GM21528 (cell line): ENCODE data around the gene LBR.
"Not testable (repeated sequence)": the region's sequence is repeated elsewhere in the genome, so short reads cannot be mapped to it uniquely, and the experiment has no call there.

ENCODE experiments used
- ATAC-seq: cut with Tn5 transposase; IDR thresholded peaks from one replicate; pipeline ENCODE4 v1.9.1; 2021; ENCODE audit warnings: mild to moderate bottlenecking, moderate library complexity; ENCODE audit not compliant: unreplicated experiment, low FRiP score

LBR gene

DNA sequence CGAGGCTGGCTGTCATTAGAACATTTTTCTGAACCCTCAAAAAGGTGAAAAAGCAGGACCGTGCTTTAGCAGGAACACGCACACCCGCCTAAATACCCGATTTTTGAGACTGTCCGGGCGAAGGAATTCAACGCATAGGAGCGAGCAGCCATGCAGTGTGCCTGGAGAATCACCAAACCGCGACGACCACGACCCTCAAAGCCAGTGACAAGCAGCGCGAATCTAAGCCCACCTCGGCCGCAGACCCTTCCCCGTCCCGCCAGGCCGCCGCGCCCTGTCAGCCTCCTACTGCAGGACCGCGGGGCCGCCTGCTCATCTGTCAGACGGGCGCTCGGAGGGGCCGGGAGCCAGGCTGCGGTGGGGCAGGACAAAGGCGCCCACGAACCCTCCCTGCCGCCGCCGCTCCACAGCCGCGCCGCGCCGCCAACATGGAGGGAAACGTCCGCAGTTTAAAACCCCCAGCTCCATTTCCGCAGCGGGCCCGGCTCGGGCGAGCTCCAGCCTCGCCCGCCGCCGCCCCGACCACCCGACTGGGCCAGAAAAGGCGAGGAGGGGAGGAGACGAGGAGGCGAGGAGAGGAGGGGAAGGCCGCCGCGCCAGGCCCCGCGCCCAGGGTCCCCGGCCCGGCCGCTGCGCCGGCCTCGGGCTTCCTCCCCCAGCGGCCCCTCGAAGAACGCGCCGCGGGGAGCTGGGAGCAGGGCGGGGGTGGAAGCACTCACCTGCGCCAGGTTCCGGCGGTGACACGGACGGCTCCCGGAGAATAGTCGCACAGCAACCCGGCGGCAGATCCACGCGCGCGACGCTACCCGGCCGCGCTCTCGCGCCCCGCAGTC is at the start of gene LBR:
TSS of gene LBR (minus strand) at position 804 of the 833 bp plus-strand sequence. CDS start 3,963 bp downstream, outside the sequence.
- peak; percentile 43 for ATAC-seq

DNA sequence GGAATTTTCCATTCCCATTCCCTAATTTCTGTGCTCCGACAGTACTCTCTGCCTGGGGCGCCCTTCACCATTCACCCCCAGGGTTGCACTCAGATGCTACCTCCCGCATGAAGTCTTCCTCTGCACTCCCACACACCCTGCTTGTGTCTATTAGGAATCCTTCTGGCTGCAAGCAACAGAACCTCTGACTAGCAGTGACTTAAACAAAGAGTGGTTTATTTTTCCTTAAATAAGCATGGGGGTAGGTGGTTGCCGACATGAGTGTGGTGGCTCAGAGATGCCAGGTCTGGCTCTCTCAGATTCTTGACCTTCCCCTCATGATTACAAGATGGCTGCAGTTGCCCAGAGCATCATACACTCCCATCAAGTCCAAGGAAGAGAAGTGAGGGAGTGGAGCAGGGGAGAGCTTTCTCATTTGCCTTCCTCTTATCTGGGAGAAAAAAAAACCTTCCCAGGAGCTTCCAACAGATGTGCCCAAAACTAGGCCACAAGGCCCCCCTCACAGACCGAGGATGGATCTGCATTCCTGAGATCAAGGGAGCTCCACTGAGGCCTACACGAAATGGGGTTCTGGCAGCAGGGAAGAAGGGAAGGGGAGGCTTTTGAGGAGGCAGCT is 49.6 kb upstream of the LBR start:
- no peak for ATAC-seq

DNA sequence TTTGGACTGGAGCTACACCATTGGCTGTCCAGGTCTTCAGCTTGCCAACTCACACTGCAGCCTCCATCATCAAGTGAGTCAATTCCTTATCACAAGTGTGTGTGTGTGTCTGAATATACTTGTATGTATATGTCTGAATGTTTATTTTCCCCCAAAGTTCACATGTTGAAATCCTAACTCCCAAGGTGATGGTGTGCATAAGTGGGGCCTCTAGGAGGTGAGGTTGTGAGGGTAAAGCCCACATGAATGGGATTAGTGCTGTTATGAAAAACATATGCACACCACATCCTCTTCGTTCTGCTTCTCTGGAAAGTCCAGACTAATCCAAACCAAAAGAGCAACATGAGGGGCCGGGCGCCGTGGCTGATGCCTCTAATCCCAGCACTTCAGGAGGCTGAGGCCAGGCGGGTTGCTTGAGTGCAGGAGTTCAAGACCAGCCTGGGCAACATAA is 48.7 kb upstream of the LBR start:
- ATAC-seq, result no peak

DNA sequence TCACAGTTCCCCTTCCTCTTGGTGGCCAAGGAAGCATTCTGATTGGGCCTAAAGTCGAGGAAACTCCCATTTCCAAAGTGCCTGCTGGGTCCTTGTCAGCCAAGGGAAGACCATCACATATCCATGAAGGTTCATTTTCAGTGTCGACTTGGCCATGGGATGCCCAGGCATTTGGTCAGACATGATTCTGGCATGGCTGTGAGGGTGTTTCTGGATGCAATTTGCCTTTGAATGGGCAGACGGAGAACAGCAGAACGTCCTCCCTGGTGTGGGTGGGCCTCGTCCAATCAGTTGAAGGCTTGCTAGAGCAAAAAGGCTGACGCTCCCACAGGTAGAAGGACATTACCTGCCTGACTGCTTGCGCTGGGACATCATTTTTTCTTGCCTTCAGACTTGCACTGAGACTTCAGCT is 48.3 kb upstream of the LBR start:
- ATAC-seq, result no peak

DNA sequence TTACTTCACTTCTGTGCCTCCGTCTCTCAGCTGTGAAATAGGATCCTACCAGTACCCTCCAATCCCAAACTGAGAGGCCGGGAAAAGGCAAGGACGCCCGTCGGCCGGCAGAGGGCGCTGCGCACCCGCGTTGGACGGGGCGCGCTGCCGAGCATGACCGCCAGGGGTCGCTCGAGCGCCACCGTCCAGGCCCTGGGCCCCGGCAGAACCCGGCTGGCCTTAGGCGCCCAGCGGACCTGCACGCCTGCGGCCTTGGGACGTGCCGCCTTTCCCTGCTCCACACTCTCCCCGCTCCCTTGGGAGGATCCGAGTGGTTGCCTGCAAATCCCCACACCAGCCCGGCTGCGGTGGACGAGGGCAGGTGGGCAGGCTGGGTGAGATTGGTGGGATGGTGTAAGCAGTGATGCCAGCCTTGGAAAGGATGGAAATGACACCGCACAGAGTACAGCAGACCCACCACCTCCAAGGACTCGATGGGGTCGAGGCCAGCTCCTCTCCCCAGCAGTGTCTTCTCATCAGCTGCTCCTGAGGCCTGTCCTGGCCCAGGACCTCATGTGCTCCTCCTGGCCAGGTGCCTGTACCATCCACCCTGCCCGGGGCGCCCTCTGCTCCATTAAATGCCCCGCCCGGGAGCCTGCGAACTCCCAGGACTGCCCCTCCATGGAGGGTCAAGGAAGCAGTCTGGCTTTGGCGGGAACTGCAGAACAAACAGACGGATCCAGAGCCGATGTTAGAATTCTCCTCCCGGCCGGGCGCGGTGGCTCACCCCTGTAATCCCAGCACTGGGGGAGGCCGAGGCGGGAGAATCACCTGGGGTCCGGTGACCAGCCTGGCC is 47.4 kb upstream of the LBR start:
- peak; percentile 68 for ATAC-seq

DNA sequence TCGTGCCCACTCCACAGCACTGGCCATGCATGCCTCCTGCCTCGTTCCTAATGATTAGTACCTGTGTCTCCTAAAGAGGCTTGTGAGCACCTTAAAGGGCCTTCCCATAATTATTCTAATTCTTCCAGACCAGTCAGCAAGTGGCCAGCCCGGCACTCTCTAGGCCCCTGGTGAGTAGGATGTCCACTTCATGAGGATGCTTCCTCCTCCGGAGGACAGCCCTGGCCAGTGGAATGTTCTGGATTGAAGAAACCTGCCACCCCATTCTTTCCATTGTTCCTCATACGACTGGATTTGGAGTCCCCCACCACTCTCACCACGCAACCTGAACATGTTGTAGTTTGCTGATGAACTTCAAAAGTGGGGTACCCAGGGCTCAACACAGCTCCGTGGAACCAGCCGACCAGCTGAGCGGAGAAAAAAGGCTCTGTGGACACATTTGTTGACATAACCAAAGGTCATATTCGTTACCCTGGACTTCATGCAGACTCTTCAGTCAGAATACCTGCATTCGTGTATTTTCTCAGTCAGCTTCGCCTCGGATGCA is 46.7 kb upstream of the LBR start:
- ATAC-seq, result no peak

DNA sequence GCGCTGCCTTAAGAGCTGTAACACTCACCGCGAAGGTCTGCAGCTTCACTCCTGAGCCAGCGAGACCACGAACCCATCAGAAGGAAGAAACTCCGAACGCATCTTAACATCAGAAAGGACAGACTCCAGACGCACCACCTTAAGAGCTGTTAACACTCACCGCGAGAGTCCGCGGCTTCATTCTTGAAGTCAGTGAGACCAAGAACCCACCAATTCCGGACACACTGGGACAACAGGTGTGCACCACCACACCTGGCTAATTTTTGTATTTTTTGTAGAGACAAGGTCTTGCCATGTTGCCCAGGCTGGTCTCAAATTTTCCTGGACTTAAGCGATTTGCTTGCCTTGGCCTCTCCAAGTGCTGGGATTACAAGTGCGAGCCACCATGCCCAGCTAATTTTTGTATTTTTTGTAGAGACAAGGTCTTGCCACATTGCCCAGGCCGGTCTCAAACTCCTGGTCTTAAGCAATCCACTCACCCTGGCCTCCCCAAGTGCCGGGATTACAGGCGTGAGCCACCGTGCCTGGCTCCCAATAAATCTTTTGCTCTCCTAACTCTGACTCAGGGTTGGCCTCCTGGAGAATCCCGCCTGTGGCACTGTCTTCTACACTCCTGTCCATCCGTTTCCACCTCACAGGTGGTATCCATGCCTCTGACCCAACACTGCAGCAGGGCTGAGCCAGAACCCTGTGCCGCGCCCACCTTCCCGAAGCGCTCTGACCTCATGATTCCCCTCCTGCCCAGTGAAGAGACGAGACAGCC is 46.0 kb upstream of the LBR start:
- ATAC-seq, result not testable (repeated sequence)

DNA sequence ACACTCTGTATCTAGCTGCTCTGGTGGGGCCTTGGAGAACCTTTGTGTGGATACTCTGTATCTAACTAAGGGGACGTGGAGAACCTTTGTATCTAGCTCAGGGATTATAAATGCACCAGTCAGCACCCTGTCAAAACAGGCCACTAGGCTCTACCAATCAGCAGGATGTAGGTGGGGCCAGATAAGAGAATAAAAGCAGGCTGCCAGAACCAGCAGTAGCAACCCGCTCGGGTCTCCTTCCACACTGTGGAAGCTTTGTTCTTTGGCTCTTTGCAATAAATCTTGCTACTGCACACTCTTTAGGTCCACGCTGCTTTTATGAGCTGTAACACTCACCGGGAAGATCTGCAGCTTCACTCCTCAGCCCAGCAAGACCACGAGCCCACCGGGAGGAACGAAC is 45.4 kb upstream of the LBR start:
- ATAC-seq, result not testable (repeated sequence)

DNA sequence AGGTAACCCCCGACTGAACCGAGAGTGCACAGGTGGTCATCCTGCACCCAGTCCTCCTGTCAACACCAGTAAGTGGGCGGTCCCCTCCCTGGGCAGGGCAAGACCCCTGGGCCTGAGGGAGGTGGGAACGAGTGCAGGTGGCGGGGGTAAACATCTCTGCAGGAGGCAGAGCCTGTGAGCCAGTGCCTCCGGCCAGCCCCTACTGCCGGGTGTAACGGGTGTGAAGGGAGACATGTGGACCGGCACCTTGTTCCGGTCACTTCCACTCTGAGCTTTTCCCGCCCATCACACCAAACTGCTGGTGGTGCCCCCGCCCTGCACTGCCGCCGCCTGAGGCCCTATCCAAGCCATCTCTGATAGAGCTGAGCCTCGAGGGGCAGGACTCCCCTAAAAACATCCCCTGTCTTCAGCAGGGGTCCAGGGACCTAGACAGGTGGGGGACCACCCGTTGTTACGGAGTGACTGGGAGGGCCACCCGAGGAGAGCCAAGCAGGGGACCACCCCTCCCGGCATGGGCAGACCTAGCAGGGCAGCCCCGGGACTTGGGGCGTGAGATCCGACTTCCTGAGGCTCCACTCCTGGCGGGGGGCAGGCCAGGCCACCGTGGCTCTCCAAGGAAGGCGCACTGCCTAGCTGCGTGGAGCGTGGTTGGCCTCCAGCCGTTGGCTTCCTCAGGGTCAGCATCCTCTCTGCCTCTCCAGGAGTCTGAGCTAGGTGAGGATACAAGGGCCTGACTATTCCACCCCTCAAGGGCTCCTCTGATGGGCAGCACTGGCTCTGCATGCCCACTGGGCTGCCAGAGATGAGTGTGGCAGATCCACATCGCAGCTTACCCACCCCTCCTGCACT is 43.8 kb upstream of the LBR start:
- ATAC-seq, result no peak

DNA sequence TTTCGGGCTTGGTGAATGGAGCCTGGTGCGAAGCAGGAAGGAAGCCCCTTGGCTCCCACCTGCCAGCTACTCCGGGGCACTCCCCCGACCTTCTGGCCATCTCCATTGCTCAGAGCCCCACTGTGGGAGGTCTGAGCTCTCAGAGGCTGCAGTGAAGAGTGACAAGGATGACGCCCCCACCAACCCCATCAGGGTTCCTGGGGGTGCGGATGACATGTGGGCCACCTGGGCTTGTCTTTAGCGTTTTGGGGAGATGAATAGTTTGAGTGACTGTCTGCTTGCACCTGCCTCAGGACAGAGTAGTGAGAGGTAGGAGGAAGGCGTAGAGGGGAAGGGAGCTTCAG is 43.2 kb upstream of the LBR start:
- ATAC-seq, result no peak

DNA sequence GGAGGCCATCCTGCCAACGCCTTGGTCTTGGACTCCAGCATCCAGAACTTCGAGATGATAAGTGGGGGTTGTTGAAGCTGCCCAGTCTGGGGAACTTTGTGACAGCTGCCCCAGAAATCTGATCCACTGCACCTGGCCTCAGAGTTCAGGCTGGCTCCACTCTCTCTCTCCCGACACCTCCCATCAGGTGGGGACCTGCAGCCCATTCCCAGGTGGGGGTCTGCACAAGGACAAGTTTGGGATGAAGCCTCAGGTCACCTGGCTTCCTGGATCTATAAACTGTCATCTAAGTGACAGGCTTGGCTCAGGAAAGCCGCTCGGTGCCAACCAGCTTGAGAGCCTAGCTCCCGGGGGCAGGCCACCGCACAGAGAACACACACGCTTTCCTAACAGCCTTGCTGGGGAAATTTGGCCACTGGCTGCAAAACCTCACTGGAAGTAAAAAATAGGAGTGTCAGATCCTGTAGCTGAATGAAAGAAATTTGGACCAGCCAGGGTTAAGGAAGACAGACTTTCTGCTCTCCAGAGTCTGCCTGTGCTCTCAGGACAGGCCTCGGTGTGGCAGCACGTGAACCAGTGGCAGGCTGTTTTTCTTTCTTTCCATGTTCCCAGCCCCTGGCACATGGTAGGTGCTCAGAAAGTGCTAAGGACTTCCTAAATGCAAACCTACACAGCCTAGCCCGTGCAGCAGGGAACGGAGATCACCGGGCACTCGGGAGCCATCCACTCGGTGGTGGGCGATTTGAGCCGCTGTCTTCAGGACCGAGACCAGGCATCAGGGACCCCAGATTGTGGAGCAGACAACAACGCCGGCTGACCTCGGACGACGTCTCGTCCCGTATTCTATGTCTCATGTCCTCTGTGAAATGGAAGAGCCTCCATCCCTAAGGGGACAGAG is 42.6 kb upstream of the LBR start:
- no peak for ATAC-seq

DNA sequence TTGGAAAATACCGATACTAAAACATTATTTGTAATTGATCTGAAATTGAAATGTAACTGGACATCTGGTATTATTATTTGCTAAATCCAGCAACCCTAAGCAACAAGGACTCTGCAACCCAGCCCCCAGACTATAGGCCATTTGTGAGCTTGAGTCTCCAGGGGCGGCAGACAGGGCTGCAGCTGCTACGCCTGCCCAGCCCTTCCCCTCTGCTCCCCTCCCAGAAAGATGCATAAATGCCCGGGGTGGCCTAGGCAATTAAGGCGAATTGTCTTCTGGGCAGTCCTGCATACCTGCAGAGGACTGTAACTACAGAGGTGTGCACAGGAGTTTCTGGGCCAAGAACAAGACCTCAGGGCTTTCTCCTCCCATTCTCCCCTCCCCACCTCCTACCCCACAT is 41.2 kb upstream of the LBR start:
- ATAC-seq, result no peak

DNA sequence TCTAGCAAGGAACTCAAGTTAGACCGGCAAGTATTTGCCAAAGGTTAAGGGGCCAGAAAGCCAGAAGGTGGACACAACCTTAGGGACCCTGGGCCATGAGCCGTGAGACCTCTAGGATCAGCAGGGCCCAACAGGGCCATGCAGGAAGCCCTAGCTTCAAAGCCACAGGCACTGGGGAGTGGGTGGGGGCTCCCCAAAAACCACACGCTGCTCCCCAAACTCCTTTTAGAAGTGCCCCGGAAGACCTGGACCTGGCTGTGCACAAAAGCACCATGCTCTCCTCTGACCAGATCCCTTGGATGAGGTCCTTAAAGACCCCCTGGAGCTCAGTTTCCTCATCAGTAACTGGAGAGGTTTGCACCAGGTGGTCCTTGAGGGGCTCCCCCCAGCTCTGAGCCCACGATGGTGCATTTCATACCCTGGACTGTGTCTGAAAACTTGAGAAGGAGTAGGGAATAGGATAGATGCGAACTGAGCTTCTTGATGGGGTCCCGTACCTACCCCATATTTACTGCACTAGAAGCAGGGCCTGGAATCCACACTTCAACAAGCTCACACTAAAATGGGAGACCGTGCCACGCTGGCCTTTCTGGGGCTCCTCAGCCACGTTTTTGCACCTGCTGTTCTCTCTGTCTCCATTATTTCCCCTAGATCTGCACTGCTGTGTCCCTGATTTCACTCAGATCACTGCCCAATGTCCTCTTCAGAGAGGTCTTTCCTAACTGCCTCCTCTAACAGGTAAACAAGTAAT is 40.6 kb upstream of the LBR start:
- ATAC-seq, result no peak

DNA sequence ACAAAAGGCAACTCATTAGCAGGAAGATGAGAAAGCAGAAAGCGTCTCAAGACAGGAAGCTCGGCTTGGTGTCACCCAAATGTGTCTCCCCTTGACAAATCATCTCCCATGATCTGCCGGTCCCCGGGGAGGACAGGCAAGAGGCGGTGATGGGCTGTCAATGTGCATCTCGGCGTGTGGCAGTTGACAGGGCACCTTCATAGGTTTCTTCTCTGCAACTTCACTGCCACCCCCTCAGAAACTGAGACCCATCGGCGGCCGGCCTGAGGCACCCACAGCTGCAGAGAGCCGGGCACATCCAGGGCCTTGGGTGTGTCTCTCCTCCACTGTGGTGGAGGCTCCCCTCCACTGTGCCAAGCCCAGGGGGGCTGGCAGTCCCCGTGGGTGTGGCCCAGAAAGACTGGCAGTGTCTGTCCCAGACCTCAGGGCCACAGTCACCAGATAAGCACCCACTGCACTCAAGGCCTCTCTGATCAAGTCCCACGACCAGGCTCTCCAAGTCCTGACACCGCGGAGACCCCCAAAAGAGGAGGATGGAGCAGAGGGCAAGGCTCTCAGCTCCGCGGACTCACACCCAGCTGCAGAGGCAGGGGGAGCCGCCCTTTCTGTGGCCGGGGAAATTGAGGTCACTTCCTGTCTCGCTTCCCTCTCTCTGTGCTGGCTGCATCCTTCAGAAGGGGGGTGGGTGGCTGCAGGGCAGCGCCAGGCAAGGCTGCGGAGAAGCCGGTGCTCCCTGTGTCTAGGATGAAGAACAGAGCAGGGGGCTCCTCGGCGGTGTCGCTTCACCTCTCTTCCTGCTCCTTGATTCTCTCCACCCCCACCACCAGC is 39.6 kb upstream of the LBR start:
- peak; percentile 96 for ATAC-seq

DNA sequence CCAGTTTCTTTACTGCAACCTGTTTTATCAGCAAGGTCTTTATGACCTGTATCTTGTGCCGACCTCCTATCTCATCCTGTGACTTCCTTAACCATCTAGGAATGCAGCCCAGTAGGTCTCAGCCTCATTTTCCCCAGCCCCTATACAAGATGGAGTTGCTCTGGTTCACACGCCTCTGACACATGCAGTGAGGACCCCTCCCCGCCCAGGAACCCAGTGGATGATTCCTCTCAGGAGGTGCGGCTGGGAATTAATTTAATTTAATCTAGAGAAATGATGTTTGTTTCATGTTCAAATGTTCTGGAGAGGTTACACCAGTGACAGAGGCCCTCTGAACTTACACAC is 39.0 kb upstream of the LBR start:
- ATAC-seq, result no peak

DNA sequence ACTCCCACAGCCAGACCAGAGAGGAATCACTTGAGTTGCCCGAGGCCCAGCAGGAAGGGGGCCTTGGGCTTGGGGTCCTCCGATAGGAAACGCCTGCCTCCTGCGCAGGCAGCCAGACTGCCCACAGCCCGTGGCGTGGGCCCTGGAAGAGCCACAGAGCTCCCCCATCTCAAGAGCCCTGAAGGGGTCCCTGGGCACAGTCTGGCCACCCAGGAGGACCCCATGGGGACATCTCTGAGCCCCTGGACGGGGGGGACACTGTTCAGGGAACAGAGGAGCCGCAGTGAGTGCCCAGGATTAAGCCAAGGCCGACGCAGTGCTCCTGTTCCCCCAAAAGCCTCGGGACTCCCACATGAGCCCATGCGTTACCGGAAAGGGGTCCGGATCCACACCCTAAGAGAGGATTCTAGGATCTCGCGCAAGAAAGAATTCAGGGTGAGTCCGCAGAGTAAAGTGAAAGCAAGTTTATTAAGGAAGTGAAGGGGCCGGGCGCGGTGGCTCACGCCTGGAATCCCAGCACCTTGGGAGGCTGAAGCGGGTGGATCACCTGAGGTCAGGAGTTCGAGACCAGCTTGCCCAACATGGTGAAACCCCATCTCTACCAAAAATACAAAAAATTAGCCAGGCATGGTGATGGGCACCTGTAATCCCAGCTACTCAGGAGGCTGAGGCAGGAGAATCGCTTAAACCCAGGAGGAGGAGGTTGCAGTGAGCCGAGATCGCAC is 38.1 kb upstream of the LBR start:
- ATAC-seq, result no peak
